MM.1S (cell line): ENCODE data around the gene ZDHHC8.

Experiments used
- EZH2 ChIP-seq: fragments of 300-600 bp; sonication (generic); optimal IDR thresholded peaks from 2 replicates; pipeline ENCODE3; 2017; ENCODE audit warnings: low read depth, mild to moderate bottlenecking, antibody characterized with exemption, low read length, mixed read lengths
- EZH2phosphoT487 ChIP-seq: fragments of 300-600 bp; sonication (generic); IDR thresholded peaks from 2 replicates; pipeline ENCODE4 v1.6.1; 2018; ENCODE audit warnings: antibody characterized with exemption, low read length
- TF ChIP-seq, protein P1 (sequence below): fragments of 300-600 bp; sonication (generic); IDR thresholded peaks from 2 replicates; pipeline ENCODE4 v1.5.1; 2016; ENCODE audit warnings: antibody characterized with exemption, low read length, mixed read lengths

- TF ChIP-seq, protein P1, sequence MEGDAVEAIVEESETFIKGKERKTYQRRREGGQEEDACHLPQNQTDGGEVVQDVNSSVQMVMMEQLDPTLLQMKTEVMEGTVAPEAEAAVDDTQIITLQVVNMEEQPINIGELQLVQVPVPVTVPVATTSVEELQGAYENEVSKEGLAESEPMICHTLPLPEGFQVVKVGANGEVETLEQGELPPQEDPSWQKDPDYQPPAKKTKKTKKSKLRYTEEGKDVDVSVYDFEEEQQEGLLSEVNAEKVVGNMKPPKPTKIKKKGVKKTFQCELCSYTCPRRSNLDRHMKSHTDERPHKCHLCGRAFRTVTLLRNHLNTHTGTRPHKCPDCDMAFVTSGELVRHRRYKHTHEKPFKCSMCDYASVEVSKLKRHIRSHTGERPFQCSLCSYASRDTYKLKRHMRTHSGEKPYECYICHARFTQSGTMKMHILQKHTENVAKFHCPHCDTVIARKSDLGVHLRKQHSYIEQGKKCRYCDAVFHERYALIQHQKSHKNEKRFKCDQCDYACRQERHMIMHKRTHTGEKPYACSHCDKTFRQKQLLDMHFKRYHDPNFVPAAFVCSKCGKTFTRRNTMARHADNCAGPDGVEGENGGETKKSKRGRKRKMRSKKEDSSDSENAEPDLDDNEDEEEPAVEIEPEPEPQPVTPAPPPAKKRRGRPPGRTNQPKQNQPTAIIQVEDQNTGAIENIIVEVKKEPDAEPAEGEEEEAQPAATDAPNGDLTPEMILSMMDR = no peak
- TF ChIP-seq EZH2 = no peak
- TF ChIP-seq EZH2phosphoT487 = no peak
Measured at GRCh38 chr22:20155330-20156041, 23.9 kb downstream of the ZDHHC8 start.
